Measurements from ENCODE around the gene MEGF11.

Gene MEGF11

GRCh38 chr15:66107070-66107469 is 146.5 kb downstream of the MEGF11 start:
- no peak overlapping the region for H3K27ac ChIP-seq
- H3K9ac ChIP-seq (ENCODE audit: insufficient read length), result no peak overlapping the region
- H3K36me3 ChIP-seq (ENCODE audit: insufficient read depth, low read length), result no peaks in the 10 kb centered on the region
- H3K9me3 ChIP-seq (ENCODE audit: low read depth, low read length), result no peaks in the 10 kb centered on the region
- TF ChIP-seq FOXP2 (optimal IDR thresholded peaks at IDR 0.05; ENCODE audit: control extremely low read depth, extremely low read length, insufficient read depth), result no peak
- no peak for TF ChIP-seq EZH2 (IDR thresholded peaks at IDR 0.05)
- no peak for TF ChIP-seq POLR2AphosphoS5 (IDR thresholded peaks at IDR 0.05; ENCODE audit: borderline replicate concordance, low read depth, low read length)
- H3K4me3 ChIP-seq, result no peak overlapping the region
- DNase-seq (ENCODE audit: low read depth, low spot score), result no peak

- no peak for DNase-seq (ENCODE audit: low read depth, low spot score)
- Histone ChIP-seq H3K36me3 (ENCODE audit: insufficient read depth, low read length) (no peaks in the 10 kb centered on the region), H3K27ac (no peak overlapping the region), H3K4me3 (no peak overlapping the region), H3K9ac (ENCODE audit: insufficient read length) (no peak overlapping the region), H3K9me3 (ENCODE audit: low read depth, low read length) (no peaks in the 10 kb centered on the region)
- TF ChIP-seq EZH2 (IDR thresholded peaks at IDR 0.05), result no peak
- TF ChIP-seq POLR2AphosphoS5 (IDR thresholded peaks at IDR 0.05; ENCODE audit: borderline replicate concordance, low read depth, low read length), result no peak
- no peak for TF ChIP-seq FOXP2 (optimal IDR thresholded peaks at IDR 0.05; ENCODE audit: control extremely low read depth, extremely low read length, insufficient read depth)
Observed at GRCh38 chr15:66105286-66106265, 148.0 kb downstream of the MEGF11 start.

DNA sequence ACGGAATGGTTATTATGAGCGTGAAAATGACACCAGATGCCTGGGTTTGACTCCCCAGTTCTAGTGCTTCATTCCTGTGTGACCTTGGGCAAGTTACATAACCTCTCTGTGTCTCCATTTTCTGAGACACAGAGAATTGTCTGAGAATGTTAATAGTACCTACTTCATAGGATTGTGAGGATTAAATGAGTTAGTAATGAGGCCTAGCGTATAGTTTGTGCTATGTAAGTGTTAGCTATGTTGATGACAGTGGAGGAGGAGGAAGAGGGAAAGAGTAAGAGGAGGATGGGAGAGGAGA is 150.3 kb downstream of the MEGF11 start:
- H3K4me3 ChIP-seq, result no peak overlapping the region
- TF ChIP-seq EZH2 (IDR thresholded peaks at IDR 0.05) (no peak), FOXP2 (optimal IDR thresholded peaks at IDR 0.05; ENCODE audit: control extremely low read depth, extremely low read length, insufficient read depth) (no peak), POLR2AphosphoS5 (IDR thresholded peaks at IDR 0.05; ENCODE audit: borderline replicate concordance, low read depth, low read length) (no peak)

DNA sequence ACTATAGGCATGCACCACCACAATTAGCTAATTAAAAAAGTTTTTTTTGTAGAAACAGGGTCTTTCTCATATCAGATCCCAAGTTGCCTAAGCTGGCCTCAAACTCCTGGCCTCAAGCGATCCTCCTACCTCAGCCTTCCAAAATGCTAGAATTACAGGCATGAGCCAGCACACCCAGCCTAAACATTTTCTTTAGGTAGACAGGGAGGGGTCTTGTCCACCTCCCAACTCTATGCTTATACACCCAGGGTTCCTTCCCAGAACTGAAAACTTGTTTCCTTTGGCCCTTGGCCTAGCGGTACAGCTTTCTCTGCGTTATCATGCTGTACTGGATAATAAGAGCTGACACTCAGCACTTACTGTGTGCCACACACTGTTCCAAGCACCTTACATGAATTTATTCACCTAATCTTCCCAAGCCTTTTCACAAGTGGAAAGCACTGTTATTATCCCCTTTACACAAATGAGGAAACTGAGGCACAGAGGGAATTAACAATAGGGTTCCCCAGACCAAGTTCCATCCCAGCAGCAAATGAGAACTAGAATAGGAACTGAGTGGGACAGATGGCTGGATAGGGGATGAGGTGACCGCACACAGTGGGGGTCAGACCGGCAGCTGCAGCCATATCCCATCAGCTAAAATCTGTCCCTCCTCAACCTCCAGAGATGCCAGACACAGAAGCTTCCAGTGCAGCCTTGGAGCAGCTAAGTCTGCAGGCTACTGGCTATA is 150.8 kb downstream of the MEGF11 start:
- Histone ChIP-seq H3K36me3 (ENCODE audit: insufficient read depth, low read length) (no peaks in the 10 kb centered on the region), H3K9ac (ENCODE audit: insufficient read length) (no peak overlapping the region), H3K9me3 (ENCODE audit: low read depth, low read length) (no peaks in the 10 kb centered on the region), H3K27ac (no peak overlapping the region), H3K4me3 (no peak overlapping the region)
- DNase-seq (ENCODE audit: low read depth, low spot score), result no peak
- no peak for TF ChIP-seq FOXP2 (optimal IDR thresholded peaks at IDR 0.05; ENCODE audit: control extremely low read depth, extremely low read length, insufficient read depth)
- no peak for TF ChIP-seq POLR2AphosphoS5 (IDR thresholded peaks at IDR 0.05; ENCODE audit: borderline replicate concordance, low read depth, low read length)
- no peak for TF ChIP-seq EZH2 (IDR thresholded peaks at IDR 0.05)

More for the DNA sequence above, 150.3 kb downstream of the MEGF11 start:
- H3K27ac ChIP-seq, result no peak overlapping the region
- no peaks in the 10 kb centered on the region for H3K9me3 ChIP-seq (ENCODE audit: low read depth, low read length)
- no peaks in the 10 kb centered on the region for H3K36me3 ChIP-seq (ENCODE audit: insufficient read depth, low read length)
- no peak for DNase-seq (ENCODE audit: low read depth, low spot score)
- no peak overlapping the region for H3K9ac ChIP-seq (ENCODE audit: insufficient read length)

- Histone ChIP-seq H3K9me3 (ENCODE audit: low read depth, low read length) (no peaks in the 10 kb centered on the region), H3K9ac (ENCODE audit: insufficient read length) (no peak overlapping the region), H3K36me3 (ENCODE audit: insufficient read depth, low read length) (no peaks in the 10 kb centered on the region), H3K4me3 (no peak overlapping the region), H3K27ac (no peak overlapping the region)
- no peak for TF ChIP-seq EZH2 (IDR thresholded peaks at IDR 0.05)
- no peak for TF ChIP-seq POLR2AphosphoS5 (IDR thresholded peaks at IDR 0.05; ENCODE audit: borderline replicate concordance, low read depth, low read length)
- TF ChIP-seq FOXP2 (optimal IDR thresholded peaks at IDR 0.05; ENCODE audit: control extremely low read depth, extremely low read length, insufficient read depth), result no peak
- no peak for DNase-seq (ENCODE audit: low read depth, low spot score)
Observed at GRCh38 chr15:66101715-66102395, 151.7 kb downstream of the MEGF11 start.

GRCh38 chr15:66100761-66101160 is 152.8 kb downstream of the MEGF11 start:
- Histone ChIP-seq H3K27ac (no peak overlapping the region), H3K9me3 (ENCODE audit: low read depth, low read length) (no peaks in the 10 kb centered on the region)
- TF ChIP-seq EZH2 (IDR thresholded peaks at IDR 0.05) (no peak), FOXP2 (optimal IDR thresholded peaks at IDR 0.05; ENCODE audit: control extremely low read depth, extremely low read length, insufficient read depth) (no peak), POLR2AphosphoS5 (IDR thresholded peaks at IDR 0.05; ENCODE audit: borderline replicate concordance, low read depth, low read length) (no peak)

DNA sequence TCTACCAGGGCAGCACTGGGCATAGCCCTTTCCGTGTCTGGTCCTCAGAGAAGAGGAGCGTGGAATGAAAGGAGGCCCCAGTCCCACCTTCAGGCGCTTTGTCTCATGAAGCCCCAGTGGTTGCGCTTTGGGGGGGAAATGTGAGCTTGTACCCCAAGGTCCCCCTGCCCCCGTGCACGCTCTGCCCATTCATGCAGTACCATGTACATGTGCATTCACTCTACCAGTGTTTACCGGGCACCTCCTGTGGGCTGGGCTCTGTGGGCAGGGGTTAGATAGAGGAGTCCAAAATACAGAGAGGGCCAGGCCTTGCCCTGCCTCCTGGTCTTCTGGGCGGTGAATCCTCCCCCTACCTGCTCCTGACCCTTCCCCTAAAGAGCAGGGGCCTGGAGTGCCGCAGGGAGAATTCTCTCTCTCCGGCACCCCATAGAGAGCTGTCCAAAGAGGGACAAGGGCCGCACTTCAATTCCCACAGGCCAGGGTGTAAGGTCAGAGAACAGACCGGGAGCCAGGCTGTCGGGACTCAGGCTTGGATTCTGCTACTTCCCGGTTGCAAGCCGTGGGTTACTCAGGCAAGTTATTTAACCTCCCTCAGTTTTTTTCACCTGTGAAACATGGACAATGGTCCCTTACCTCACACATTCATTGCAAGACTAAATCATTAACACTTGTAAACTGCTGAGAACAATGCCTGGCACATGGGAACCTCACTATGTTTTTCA is 153.4 kb downstream of the MEGF11 start:
- no peaks in the 10 kb centered on the region for H3K36me3 ChIP-seq (ENCODE audit: insufficient read depth, low read length)

More at GRCh38 chr15:66100761-66101160, 152.8 kb downstream of the MEGF11 start:
- Histone ChIP-seq H3K4me3 (no peak overlapping the region), H3K9ac (ENCODE audit: insufficient read length) (no peak overlapping the region), H3K36me3 (ENCODE audit: insufficient read depth, low read length) (no peaks in the 10 kb centered on the region)
- DNase-seq (ENCODE audit: low read depth, low spot score), result no peak

More for the DNA sequence above, 153.4 kb downstream of the MEGF11 start:
- DNase-seq (ENCODE audit: low read depth, low spot score), result no peak
- no peaks in the 10 kb centered on the region for H3K9me3 ChIP-seq (ENCODE audit: low read depth, low read length)
- TF ChIP-seq POLR2AphosphoS5 (IDR thresholded peaks at IDR 0.05; ENCODE audit: borderline replicate concordance, low read depth, low read length) (no peak), FOXP2 (optimal IDR thresholded peaks at IDR 0.05; ENCODE audit: control extremely low read depth, extremely low read length, insufficient read depth) (no peak), EZH2 (IDR thresholded peaks at IDR 0.05) (no peak)
- no peak overlapping the region for H3K27ac ChIP-seq
- H3K4me3 ChIP-seq, result no peak overlapping the region
- no peak overlapping the region for H3K9ac ChIP-seq (ENCODE audit: insufficient read length)
